Loucy (cell line): Measurements from ENCODE around the gene HSPB9.

Experiments
- H2AFZ ChIP-seq: fragments of 200-600 bp; sonication (generic); 2 replicates; pipeline ENCODE4 v1.6.0; 2016; ENCODE audit warnings: antibody characterized with exemption, mild to moderate bottlenecking, low read length, moderate library complexity
- H3F3A ChIP-seq: fragments of 200-600 bp; 2 replicates; pipeline ENCODE4 v1.6.0; 2016; ENCODE audit warnings: antibody characterized with exemption, low read depth, mild to moderate bottlenecking
- H3K27me3 ChIP-seq: fragments of 200-600 bp; sonication (generic); 2 replicates; pipeline ENCODE4 v1.6.1; 2014; ENCODE audit warnings: low read length, mild to moderate bottlenecking; ENCODE audit not compliant: insufficient read depth, poor library complexity, severe bottlenecking
- H3K36me3 ChIP-seq: fragments of 200-600 bp; sonication (generic); 2 replicates; pipeline ENCODE4 v1.6.1; 2016; ENCODE audit warnings: low read length; ENCODE audit not compliant: insufficient read depth
- H3K4me1 ChIP-seq: fragments of 200-600 bp; sonication (generic); 2 replicates; pipeline ENCODE4 v1.5.1; 2014; ENCODE audit warnings: low read length, mild to moderate bottlenecking; ENCODE audit not compliant: insufficient read depth, poor library complexity, severe bottlenecking
- H3K4me2 ChIP-seq: fragments of 200-600 bp; sonication (generic); 2 replicates; pipeline ENCODE4 v1.6.0; 2014; ENCODE audit warnings: antibody characterized with exemption, low read length, low read depth, mild to moderate bottlenecking; ENCODE audit not compliant: poor library complexity, severe bottlenecking
- H3K4me3 ChIP-seq: fragments of 200-600 bp; sonication (generic); 2 replicates; pipeline ENCODE4 v1.5.1; 2014; ENCODE audit warnings: low read length, mild to moderate bottlenecking, mixed read lengths; ENCODE audit not compliant: poor library complexity, severe bottlenecking
- H3K79me2 ChIP-seq: fragments of 200-600 bp; sonication (generic); 2 replicates; pipeline ENCODE4 v1.6.1; 2014; ENCODE audit warnings: low read length; ENCODE audit not compliant: insufficient read depth
- H3K9ac ChIP-seq: fragments of 200-600 bp; sonication (generic); 2 replicates; pipeline ENCODE4 v1.6.0; 2014; ENCODE audit warnings: mild to moderate bottlenecking, low read depth, low read length, moderate library complexity; ENCODE audit not compliant: poor library complexity, severe bottlenecking
- H3K9me2 ChIP-seq: fragments of 200-600 bp; sonication (generic); replicated peaks from 2 replicates; pipeline ENCODE4 v1.6.1; 2016; ENCODE audit warnings: low read depth, low read length, mixed read lengths
- H3K9me3 ChIP-seq: fragments of 200-600 bp; sonication (generic); 2 replicates; pipeline ENCODE4 v1.6.1; 2014; ENCODE audit warnings: mild to moderate bottlenecking, antibody characterized with exemption, low read length, low read depth; ENCODE audit not compliant: insufficient read depth
- H4K20me1 ChIP-seq: fragments of 200-600 bp; sonication (generic); 2 replicates; pipeline ENCODE4 v1.6.0; 2014; ENCODE audit warnings: antibody characterized with exemption, low read length, mild to moderate bottlenecking; ENCODE audit not compliant: insufficient read depth, poor library complexity, severe bottlenecking
- CTCF ChIP-seq: fragments of 200-600 bp; sonication (generic); conservative IDR thresholded peaks from 2 replicates; pipeline ENCODE4 v1.5.1; 2014; ENCODE audit warnings: mild to moderate bottlenecking, antibody characterized with exemption, low read length
- EZH2phosphoT487 ChIP-seq: fragments of 200-600 bp; IDR thresholded peaks from 2 replicates; pipeline ENCODE4 v1.6.1; 2018; ENCODE audit warnings: antibody characterized with exemption, mild to moderate bottlenecking, moderate library complexity, borderline replicate concordance

The HSPB9 gene

GRCh38 chr17:42119301-42119700 lies 3.3 kb upstream of the HSPB9 start:
- H3K9ac ChIP-seq, result peak overlapping the region; percentile 44
- H3K4me2 ChIP-seq, result peak overlapping the region; percentile 89
- H3K9me2 ChIP-seq, result no peaks in the 10 kb centered on the region
- no peaks in the 10 kb centered on the region for H3K27me3 ChIP-seq
- H2AFZ ChIP-seq, result no peak overlapping the region
- H3K4me3 ChIP-seq, result peak overlapping the region; percentile 94
- H3K79me2 ChIP-seq, result peaks cover 15% of the 10 kb centered on the region; the same call in 1 of the 2 replicates
- TF ChIP-seq EZH2phosphoT487 (no peak), CTCF (no peak)
- H3F3A ChIP-seq, result no peaks in the 10 kb centered on the region
- no peaks in the 10 kb centered on the region for H4K20me1 ChIP-seq
- peaks cover 6% of the 10 kb centered on the region; the same call in 1 of the 2 replicates for H3K36me3 ChIP-seq
- no peaks in the 10 kb centered on the region for H3K9me3 ChIP-seq
- H3K4me1 ChIP-seq, result peaks cover 13% of the 10 kb centered on the region

GRCh38 chr17:42120161-42120769 lies 2.3 kb upstream of the HSPB9 start:
- H2AFZ ChIP-seq, result no peak overlapping the region

DNA sequence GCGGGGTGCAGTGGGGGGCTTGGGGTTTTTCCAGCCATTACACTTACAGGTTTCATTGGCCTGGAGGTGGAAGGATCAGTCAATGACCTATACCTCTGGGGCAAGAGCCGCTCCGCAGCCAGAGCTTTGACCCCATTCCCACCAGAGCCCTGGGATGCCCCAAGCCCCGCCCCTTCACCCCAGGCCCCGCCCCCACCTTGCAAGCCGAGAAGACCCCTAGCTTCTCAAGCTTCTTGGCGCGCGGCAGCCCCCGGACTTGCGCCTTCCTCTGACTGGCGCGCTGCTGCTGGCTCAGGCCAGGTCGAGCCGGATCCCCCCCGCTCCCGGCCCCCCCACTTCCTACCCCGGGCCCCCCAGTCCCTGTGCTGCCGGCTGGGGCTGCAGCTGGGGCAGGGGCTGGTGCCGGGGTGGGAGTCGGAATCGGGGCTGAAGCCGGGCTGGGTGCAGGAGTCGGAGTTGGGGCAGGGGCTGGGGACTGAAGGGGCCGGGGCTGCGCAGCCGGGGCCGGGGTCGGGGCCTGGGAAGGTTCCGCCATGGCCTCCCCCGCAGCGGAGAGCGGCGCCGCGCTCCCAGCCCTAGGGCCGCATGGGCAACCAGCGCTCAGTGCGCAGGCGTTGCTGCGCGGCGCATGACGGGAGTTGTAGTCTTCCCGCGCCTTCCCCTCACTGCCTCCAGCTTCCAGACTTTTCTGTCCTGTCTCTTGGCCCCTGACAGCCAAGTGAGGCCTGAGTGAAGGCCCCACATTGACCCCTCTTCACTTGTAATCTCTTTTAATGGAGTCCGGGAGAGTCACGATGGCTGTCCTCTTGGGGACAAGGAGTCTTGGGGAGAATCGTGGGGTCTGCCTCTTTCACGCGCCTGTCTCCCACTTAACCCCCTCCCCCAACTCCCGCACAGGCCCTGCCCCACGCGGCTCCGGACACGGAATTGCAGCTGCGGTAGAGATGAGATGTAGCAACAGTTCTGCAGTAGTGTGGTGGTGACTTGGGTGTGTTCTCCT lies 1.5 kb upstream of the HSPB9 start, which contains the start of gene KAT2A:
TSS of gene KAT2A (minus strand) at position 598 of the 1,000 bp plus-strand sequence. CDS start at position 535, 63 bp downstream.
- Histone ChIP-seq H3K9me3 (no peaks in the 10 kb centered on the region), H3K4me3 (peak within 1 kb of the TSS; percentile 94), H3K9me2 (no peaks in the 10 kb centered on the region), H3K9ac (peak within 1 kb of the TSS; percentile 89), H3K79me2 (peaks cover 15% of the 10 kb centered on the region; the same call in 1 of the 2 replicates), H3F3A (no peaks in the 10 kb centered on the region), H3K4me1 (peaks cover 13% of the 10 kb centered on the region), H2AFZ (peak within 1 kb of the TSS; percentile 96), H3K4me2 (peak within 1 kb of the TSS; percentile 89), H3K36me3 (peaks cover 22% of the 10 kb centered on the region; the same call in 1 of the 2 replicates), H4K20me1 (no peaks in the 10 kb centered on the region), H3K27me3 (no peaks in the 10 kb centered on the region)
- no peak for TF ChIP-seq CTCF
- no peak for TF ChIP-seq EZH2phosphoT487

More at GRCh38 chr17:42120161-42120769, 2.3 kb upstream of the HSPB9 start:
- Histone ChIP-seq H3K79me2 (peaks cover 15% of the 10 kb centered on the region; the same call in 1 of the 2 replicates), H3K4me2 (peak overlapping the region; percentile 89), H4K20me1 (no peaks in the 10 kb centered on the region), H3K4me1 (peaks cover 13% of the 10 kb centered on the region), H3F3A (no peaks in the 10 kb centered on the region), H3K4me3 (peak overlapping the region; percentile 94), H3K36me3 (peaks cover 14% of the 10 kb centered on the region; the same call in 1 of the 2 replicates), H3K27me3 (no peaks in the 10 kb centered on the region), H3K9me3 (no peaks in the 10 kb centered on the region), H3K9ac (peak overlapping the region; percentile 89), H3K9me2 (no peaks in the 10 kb centered on the region)
- TF ChIP-seq EZH2phosphoT487, result no peak
- no peak for TF ChIP-seq CTCF
